Testis (tissue), 3 donors: ENCODE measurements around the gene C1orf21. TPM values are rescaled to one million over a fixed set of nuclear protein-coding genes. Genes with fewer than 3 reads are reported as not detected.

Source experiments
- DNase-seq: peaks from one replicate; pipeline ENCODE4 v3.0.0-alpha.2; 2019
- H3K27ac ChIP-seq, 2 donors: fragments of 200-600 bp; sonication (generic); one replicate each; pipeline ENCODE4 v1.5.1; 2019
- H3K27me3 ChIP-seq: fragments of 200-600 bp; sonication (generic); one replicate; pipeline ENCODE4 v1.5.1; 2019
- H3K36me3 ChIP-seq: fragments of 200-600 bp; sonication (generic); one replicate; pipeline ENCODE4 v1.5.1; 2017; ENCODE audit warnings: low read depth; ENCODE audit errors: missing control alignments
- H3K4me1 ChIP-seq: fragments of 200-600 bp; sonication (generic); one replicate; pipeline ENCODE4 v1.5.1; 2019
- H3K4me3 ChIP-seq, 2 donors: fragments of 200-600 bp; sonication (generic); one replicate each; pipeline ENCODE4 v1.5.1; 2017 to 2019
- H3K9me3 ChIP-seq: fragments of 200-600 bp; sonication (generic); one replicate; pipeline ENCODE4 v1.5.1; 2017
- POLR2A ChIP-seq: fragments of 450-650 bp; IDR thresholded peaks from one replicate; pipeline ENCODE4 v1.6.1; 2017; ENCODE audit warnings: antibody characterized with exemption, mild to moderate bottlenecking, moderate library complexity
- WGBS, 2 donors: methylation state at CpG; one replicate each; pipeline ENCODE4 v1.1.5; 2018; 5-methylcytosine and 5-hydroxymethylcytosine counted together
- intact Hi-C: fragments of 100-400 bp; cut with DNase I; formaldehyde crosslinking; loops from one replicate; pipeline ENCODE4 v1.15.1; 2023; ENCODE audit warnings: low total_unique reads
- polyA plus RNA-seq: library from polyadenylated mRNA; stranded (reverse); fragments of 350-450 nt; fragmentation: Illumina TruSeq; extraction: RNeasy Lipid Tissue Mini Kit (QIAGEN cat#74804); gene quantifications from one replicate; pipeline ENCODE4 v1.2.3, GENCODE V29; 2014; ENCODE audit warnings: low read depth, low replicate concordance; ENCODE audit not compliant: insufficient read depth
- total RNA-seq, 2 donors: library from RNA; depleted of rRNA; stranded (reverse); fragments of >200 nt; gene quantifications; one replicate each; pipeline ENCODE4 v1.2.3, GENCODE V29; 2016
- TF ChIP-seq, protein P1 (sequence below), 3 experiments: fragments of 450-650 bp in 2 of 3; fragments of 200-600 bp in 1 of 3; sonication (generic) in 1 of 3; IDR thresholded peaks; one replicate each; pipeline ENCODE4 v1.5.1; 2016 to 2019; ENCODE audit warnings: antibody characterized with exemption in 3 of 3, mild to moderate bottlenecking in 2 of 3, moderate library complexity in 1 of 3

C1orf21 gene
- total and polyA plus RNA-seq, 3 donors from 2014 or later, result 13.9 to 17.2 (median 16.0) TPM

DNA sequence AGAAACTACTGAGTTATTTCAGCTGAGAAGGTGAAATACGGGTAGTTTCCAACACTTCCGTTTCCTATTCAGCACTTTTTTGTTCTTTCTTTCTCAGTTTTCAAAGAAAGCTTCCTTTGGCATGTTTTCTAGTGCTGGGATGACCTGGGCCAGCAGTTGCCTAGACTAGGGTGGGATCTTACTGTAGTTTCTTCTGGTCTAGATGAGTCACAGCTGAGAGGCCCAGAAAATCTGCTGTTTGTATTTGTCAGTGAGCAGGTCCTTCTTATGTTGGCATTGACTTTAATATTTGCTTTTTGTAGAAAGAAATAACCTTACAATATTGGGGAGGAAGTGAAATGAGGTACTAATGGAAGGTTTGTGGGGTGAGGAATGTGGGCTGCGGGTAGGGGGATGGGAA is 22.2 kb downstream of the C1orf21 start:
- H3K4me1 ChIP-seq, result no peaks in the 10 kb centered on the region

DNA sequence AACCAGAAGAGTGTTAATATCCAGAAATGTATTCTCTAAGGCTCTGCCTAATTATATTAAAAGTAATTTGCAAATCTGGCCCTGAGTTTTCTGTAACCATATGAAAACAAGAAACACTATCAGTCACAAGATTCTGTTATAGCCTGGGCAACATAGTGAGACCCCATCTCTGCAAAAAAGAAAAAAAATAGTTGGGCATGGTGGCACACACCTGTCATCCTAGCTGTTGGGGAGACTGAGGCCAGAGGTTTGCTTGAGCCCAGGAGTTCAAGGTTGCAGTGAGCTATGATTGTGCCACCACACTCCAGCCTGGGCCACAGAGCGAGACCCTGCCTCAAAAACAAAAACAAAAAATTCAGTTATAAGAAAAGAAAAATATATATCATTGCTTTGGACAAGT is 25.6 kb downstream of the C1orf21 start:
- Histone ChIP-seq H3K27me3 (no peaks in the 10 kb centered on the region), H3K4me1 (no peaks in the 10 kb centered on the region), H3K4me3 (no peak overlapping the region), H3K36me3 (no peaks in the 10 kb centered on the region), H3K27ac (no peak overlapping the region), H3K9me3 (no peaks in the 10 kb centered on the region)
- TF ChIP-seq, protein P1, sequence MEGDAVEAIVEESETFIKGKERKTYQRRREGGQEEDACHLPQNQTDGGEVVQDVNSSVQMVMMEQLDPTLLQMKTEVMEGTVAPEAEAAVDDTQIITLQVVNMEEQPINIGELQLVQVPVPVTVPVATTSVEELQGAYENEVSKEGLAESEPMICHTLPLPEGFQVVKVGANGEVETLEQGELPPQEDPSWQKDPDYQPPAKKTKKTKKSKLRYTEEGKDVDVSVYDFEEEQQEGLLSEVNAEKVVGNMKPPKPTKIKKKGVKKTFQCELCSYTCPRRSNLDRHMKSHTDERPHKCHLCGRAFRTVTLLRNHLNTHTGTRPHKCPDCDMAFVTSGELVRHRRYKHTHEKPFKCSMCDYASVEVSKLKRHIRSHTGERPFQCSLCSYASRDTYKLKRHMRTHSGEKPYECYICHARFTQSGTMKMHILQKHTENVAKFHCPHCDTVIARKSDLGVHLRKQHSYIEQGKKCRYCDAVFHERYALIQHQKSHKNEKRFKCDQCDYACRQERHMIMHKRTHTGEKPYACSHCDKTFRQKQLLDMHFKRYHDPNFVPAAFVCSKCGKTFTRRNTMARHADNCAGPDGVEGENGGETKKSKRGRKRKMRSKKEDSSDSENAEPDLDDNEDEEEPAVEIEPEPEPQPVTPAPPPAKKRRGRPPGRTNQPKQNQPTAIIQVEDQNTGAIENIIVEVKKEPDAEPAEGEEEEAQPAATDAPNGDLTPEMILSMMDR (IDR thresholded peaks at IDR 0.05), result no peak
- no peak for TF ChIP-seq POLR2A
- no peak for DNase-seq
- 92 to 93% methylated on average over 1 of the region's 1 CpG for WGBS, 2 donors
- intact Hi-C loops, result no loop called here

More for the DNA sequence above, 22.2 kb downstream of the C1orf21 start:
- no peaks in the 10 kb centered on the region for H3K9me3 ChIP-seq
- H3K36me3 ChIP-seq, result no peaks in the 10 kb centered on the region
- DNase-seq, result no peak
- TF ChIP-seq, protein P1 (IDR thresholded peaks at IDR 0.05), result no peak
- TF ChIP-seq POLR2A, result no peak
- H3K27me3 ChIP-seq, result no peaks in the 10 kb centered on the region
- WGBS, 2 donors, result 73 to 74% methylated on average over 3 of the region's 3 CpGs
- H3K27ac ChIP-seq, result no peak overlapping the region
- intact Hi-C loops, result no loop called here
- H3K4me3 ChIP-seq, result no peak overlapping the region

DNA sequence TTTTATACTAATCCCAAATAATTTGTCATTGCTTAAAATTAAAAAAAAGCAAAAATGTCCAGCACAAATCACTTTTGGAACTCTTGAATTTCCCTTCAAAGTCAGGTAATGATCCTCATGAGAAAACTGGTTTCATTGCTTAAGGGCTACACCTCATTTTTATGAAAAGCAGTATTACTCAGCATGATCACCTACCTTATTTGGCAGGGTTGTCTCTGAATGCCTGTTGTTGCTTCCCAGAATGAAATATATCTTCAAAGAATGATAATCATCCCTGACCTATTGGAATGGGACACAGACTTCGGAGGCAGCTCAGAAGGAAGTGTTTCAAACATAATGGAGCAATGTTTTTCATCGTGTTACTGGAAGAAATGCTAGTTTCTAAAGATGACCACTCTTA is 29.7 kb downstream of the C1orf21 start:
- H3K36me3 ChIP-seq, result no peaks in the 10 kb centered on the region
- intact Hi-C loops, result no loop called here
- WGBS, 2 donors, result 80 to 86% methylated on average over 2 of the region's 2 CpGs

GRCh38 chr1:184416946-184417345 is 30.1 kb downstream of the C1orf21 start:
- WGBS, 2 donors, result 67 to 79% methylated on average over 3 of the region's 3 CpGs
- Histone ChIP-seq H3K4me1 (no peaks in the 10 kb centered on the region), H3K36me3 (no peaks in the 10 kb centered on the region), H3K4me3 (no peak overlapping the region), H3K27me3 (no peaks in the 10 kb centered on the region), H3K27ac (no peak overlapping the region), H3K9me3 (no peaks in the 10 kb centered on the region)
- no peak for TF ChIP-seq POLR2A
- TF ChIP-seq, protein P1 (IDR thresholded peaks at IDR 0.05), result no peak
- DNase-seq, result no peak
- intact Hi-C loops, result no loop called here

More for the DNA sequence above, 29.7 kb downstream of the C1orf21 start:
- H3K27ac ChIP-seq, result no peak overlapping the region
- DNase-seq, result no peak
- TF ChIP-seq POLR2A, result no peak
- TF ChIP-seq, protein P1 (IDR thresholded peaks at IDR 0.05), result no peak
- no peak overlapping the region for H3K4me3 ChIP-seq
- H3K27me3 ChIP-seq, result no peaks in the 10 kb centered on the region
- no peaks in the 10 kb centered on the region for H3K4me1 ChIP-seq
- H3K9me3 ChIP-seq, result no peaks in the 10 kb centered on the region

- no peaks in the 10 kb centered on the region for H3K4me1 ChIP-seq
- no peak overlapping the region for H3K4me3 ChIP-seq
- TF ChIP-seq, protein P1 (IDR thresholded peaks at IDR 0.05), result no peak
- TF ChIP-seq POLR2A, result no peak
- WGBS, 2 donors, result 100% methylated on average over 1 of the region's 1 CpG
- H3K27me3 ChIP-seq, result no peaks in the 10 kb centered on the region
- DNase-seq, result no peak
- no peak overlapping the region for H3K27ac ChIP-seq
- intact Hi-C loops, result no loop called here
- H3K9me3 ChIP-seq, result no peaks in the 10 kb centered on the region
- H3K36me3 ChIP-seq, result no peaks in the 10 kb centered on the region
Observed at GRCh38 chr1:184417916-184418315, 31.1 kb downstream of the C1orf21 start.
